Tibial nerve (tissue), 3 donors: Measurements from ENCODE around the gene TMED8.

Experiments used
- CTCF ChIP-seq, 5 experiments: fragments of 200-600 bp in 3 of 5; fragments of 450-650 bp in 2 of 5; sonication (generic) in 3 of 5; IDR thresholded peaks; one replicate each; pipeline ENCODE4 v1.5.1; 2016 to 2019; ENCODE audit warnings: antibody characterized with exemption in 5 of 5, mild to moderate bottlenecking in 3 of 5, moderate library complexity in 2 of 5
- POLR2A ChIP-seq, 2 donors: fragments of 450-650 bp; IDR thresholded peaks; one replicate each; pipeline ENCODE4 v1.6.1; 2017; ENCODE audit warnings: antibody characterized with exemption in 2 of 2, mild to moderate bottlenecking in 2 of 2, moderate library complexity in 2 of 2

- TF ChIP-seq POLR2A (IDR thresholded peaks at IDR 0.05) (no peak), CTCF (IDR thresholded peaks at IDR 0.05) (no peak)
Observed at GRCh38 chr14:77340389-77340788, 36.5 kb downstream of the TMED8 start.
